ENCODE measurements around the gene SEMA5B.

Gene SEMA5B, protein sequence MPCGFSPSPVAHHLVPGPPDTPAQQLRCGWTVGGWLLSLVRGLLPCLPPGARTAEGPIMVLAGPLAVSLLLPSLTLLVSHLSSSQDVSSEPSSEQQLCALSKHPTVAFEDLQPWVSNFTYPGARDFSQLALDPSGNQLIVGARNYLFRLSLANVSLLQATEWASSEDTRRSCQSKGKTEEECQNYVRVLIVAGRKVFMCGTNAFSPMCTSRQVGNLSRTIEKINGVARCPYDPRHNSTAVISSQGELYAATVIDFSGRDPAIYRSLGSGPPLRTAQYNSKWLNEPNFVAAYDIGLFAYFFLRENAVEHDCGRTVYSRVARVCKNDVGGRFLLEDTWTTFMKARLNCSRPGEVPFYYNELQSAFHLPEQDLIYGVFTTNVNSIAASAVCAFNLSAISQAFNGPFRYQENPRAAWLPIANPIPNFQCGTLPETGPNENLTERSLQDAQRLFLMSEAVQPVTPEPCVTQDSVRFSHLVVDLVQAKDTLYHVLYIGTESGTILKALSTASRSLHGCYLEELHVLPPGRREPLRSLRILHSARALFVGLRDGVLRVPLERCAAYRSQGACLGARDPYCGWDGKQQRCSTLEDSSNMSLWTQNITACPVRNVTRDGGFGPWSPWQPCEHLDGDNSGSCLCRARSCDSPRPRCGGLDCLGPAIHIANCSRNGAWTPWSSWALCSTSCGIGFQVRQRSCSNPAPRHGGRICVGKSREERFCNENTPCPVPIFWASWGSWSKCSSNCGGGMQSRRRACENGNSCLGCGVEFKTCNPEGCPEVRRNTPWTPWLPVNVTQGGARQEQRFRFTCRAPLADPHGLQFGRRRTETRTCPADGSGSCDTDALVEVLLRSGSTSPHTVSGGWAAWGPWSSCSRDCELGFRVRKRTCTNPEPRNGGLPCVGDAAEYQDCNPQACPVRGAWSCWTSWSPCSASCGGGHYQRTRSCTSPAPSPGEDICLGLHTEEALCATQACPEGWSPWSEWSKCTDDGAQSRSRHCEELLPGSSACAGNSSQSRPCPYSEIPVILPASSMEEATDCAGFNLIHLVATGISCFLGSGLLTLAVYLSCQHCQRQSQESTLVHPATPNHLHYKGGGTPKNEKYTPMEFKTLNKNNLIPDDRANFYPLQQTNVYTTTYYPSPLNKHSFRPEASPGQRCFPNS

DNA sequence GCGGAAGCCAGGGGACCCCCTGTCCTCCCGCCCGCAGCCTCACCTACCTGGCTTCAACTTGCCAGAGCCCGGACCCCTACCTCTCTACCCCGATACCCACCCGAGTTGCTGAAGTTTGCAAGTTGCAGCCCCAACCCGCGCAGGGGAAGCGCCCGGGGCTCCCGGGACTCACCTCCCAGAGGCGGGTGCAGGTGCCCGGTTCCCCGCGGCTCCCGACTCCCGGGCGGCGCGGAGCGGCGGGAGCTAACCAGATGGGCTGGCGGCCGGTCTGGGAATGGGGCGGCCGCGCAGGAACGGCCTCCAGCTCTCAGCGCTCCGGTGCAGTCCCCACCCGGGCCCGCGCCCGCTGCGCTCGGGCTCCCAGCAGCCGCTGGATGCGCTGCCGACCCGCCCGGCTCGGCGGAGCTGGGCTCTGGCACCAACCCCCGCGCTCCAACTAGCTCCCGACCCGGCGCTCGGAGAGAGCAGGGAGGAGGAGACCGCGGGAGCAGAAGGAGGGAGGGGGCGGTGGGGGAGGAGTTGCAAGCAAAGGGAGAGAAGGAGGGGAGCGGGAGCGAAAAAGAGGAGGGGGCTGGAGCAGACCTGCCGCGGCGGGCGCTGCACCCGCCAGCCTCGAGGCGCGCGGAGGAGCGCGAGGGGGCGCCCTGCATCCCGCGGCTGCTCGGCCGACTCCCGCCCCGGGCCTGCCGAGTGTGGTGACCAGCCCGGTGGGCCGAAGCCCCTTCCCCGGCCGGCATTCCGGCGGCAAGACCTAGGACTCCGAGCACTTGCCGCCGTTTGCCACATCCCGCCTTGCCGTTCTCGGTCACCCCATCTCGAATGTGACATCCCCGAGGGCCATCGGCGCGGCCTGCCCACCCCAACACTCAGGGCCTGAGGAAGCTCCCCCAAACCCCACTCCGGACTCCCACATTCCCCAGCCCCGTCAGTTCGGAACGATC, at the start of gene SEMA5B:
Gene SEMA5B (minus strand): TSS at position 472 of the 941 bp plus-strand sequence. CDS start 66,500 bp downstream, outside the sequence.
- peak; percentile 37 for DNase-seq

DNA sequence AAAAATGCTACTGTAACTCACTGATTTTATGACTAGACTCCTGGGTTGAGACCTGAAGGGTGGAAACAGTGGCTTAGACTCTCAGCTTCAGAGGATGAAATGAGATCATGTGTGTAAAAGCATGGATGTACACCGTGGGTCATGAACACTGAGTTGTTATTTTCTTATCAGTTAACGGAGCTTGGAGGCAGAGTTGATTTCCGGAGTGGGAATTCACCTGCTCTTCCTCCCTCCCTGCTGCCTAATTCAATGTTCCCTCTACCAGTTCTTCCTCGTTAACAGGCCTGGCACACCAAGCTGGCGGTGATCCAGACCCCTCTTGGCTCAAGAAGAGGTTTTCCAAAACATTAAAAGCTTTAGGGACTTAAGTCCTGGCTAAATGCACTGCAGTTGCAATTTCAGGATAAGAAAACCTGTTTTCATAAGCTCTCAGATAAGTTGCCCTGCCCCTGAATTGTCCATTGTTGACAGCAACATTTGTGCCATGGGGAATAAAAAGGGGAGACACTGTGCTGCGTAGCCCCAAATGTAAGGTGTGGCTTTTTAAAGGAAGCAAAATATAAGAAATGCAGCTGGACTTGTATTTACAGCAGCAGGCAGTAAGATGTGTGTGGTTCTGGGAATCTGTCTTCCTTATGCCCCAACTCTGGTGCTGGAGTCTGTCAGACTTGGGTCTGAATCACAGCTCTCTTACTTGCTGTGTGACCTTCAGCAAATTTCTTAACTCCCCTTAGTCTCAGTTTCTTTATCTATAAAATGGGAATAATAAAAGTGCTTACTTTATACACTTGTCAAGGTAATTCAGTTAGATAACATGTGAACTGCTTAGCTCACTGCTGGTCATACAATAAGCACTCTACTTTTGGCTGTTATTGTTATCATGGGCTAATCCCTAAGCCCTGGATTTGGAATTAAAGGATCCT, 49.2 kb upstream of the SEMA5B start:
- no peak for DNase-seq

DNA sequence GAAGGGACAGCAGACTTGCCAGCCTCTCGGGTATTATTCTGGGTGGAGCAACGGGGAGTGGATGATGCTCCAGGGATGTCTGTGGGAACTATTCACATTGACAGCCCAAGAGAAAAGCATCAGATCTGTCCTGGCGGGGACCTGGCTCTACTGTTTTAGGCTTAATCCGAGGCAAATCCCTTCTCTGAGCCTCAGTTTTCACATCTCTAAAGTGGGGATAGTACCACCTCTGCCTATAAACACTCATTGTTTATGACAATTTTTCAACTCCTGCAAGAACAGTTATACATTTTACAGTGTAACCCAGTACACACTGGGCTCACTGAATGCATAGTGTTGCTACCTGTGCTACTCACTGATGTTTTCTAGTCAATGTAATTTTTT, 48.5 kb upstream of the SEMA5B start:
- no peak for DNase-seq

DNA sequence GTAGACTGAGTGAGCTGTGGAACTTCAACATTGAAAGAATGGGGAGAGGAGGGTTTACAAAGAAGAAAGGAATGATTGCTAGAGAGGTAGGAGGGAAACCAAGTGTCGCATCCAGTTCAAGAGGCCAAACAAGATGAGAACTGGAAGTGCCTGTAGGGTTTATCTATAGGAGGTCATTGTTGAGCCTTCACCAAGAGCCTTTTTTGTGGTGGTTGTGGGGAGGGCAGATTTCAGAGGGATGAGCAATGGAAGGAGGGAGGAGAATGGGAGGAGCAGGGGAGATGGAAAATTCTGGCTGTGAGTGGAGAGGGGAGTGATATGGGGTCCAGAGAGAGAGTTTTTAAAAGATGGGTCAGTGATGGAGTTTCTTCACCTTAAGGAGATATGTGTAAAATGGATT, 47.8 kb upstream of the SEMA5B start:
- DNase-seq, result no peak

DNA sequence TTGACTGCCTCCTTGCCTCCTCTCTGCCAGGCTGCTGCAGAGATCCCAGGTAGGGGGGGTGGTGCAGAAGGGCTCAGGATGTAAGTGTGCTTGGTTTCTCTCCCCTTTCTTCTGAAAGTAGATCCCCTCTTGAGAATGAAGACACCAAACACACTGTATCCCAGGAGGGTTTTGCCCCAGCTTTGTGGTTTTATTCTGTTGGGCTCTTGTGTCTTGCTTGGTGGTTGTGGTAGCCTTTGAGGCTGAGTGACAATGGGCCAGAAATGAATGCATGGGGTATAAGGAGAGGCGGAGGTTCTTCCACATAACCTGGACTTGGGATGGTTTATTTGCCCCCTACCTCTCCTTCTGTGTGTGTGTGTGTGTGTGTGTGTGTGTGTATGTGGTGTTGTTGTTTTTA, 45.0 kb upstream of the SEMA5B start:
- no peak for DNase-seq

DNA sequence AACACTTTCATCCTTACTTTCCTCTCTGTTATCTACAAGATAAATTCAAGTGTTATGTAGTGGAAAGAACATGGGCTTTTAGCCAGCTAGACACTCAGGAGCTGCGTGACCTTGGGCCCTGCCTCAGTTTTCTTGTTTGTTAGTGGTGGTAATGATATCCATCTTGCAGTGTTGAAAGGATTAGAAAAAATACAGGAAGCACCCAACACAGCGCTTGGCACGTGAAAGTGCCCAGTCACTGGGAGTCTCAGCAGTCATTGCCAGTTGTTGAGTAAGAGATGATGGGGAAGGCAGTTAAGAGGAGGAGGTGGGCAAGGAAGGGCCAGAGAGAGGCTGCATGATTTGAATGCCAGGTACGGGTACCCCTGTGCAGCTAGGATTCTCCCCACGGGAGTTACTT, 44.6 kb upstream of the SEMA5B start:
- no peak for DNase-seq

DNA sequence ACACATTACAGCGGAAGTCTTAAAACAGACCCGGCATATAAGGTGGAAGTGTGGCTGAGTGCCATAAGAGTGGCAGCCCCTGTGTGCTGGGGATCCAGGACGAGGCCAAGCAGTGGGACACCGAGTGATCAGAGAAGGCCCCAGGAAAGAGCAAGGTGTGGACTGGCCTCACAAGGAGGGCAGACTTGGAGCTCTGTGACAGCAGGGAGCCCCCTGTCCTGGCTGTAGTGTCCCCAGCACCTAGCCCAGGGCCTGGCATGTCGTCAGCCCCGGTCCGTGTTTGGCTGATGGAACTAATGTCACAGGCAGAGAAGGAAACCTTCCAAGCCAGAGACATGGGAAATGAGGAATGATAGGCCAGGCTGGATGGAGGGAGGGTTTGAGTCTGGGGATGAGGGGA, 44.0 kb upstream of the SEMA5B start:
- DNase-seq, result no peak

DNA sequence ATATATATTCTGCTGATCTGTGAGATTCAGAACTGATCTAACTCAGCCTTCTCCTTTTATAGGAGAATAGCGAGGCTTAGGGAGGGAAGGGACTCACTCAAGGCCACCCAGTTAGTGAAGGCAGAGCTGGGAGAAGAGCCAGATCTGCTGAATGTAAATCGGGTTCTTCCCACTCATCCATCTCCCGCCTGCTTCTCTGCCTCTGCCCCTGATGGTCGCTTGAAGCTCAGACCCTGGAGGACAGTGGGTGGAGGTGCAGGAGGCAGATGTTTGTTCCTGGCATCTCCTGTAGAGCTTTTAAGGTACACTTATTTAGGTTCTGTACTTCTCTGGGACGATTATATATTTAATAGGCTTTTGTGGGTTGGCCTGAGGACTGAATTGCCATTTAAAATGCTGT, 43.6 kb upstream of the SEMA5B start:
- peak; percentile 5 for DNase-seq

DNA sequence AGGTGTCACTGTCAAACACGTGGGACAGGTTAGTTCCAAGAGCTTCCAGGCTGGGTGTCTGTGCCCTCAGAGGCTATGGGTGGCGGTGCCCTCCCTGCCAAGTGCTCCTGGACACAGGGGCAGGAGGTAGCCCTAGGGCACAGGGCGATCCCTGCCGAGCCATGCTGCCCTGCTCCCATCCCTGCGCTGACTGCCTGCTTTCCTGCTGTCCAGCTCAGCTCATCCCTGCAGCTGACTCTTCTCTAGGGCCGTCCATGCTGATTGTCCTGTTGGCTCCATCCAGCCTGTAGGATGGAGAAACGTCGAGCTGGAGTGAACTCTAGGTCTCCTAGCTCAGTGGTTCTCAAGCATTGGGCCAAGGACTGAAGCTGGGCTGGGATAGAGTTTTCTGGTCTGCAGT, 42.9 kb upstream of the SEMA5B start:
- DNase-seq, result no peak

DNA sequence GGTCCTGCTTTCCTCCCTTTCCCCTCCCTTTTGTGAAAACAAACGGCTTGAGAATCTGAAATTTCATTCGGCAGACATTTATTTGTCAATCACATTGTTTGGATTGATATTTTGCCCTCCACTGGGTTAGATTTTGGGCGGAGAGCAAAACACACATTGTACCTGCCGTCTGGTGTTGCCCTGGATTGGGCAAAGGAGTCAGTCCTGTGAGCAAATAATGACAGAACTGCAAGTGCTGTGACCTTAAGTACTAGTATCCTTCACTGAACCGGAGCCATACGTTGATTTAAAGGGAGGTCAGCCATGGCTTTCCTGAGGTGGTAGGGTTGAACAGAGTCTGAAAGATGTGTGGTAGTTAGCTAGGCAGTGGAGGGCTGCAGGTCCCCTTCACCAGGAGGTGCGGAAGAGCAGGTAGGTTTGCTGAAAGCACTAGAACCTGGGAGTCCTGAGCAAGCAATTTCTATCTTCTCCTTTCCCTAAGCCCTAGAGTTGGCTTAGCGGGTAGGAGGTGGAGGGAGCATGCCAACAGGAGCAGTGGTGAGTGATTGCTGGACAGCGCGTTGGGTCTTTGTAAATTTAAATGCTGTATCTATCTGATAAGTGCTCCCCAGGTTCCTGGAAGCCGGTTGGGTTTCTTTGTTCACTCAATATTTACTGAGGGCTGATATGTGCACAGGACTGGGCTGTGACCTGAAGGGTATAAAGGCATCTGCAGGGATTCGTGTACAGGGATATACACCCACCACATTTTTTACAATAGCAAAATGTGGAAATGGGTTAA, 41.2 kb upstream of the SEMA5B start:
- no peak for DNase-seq

DNA sequence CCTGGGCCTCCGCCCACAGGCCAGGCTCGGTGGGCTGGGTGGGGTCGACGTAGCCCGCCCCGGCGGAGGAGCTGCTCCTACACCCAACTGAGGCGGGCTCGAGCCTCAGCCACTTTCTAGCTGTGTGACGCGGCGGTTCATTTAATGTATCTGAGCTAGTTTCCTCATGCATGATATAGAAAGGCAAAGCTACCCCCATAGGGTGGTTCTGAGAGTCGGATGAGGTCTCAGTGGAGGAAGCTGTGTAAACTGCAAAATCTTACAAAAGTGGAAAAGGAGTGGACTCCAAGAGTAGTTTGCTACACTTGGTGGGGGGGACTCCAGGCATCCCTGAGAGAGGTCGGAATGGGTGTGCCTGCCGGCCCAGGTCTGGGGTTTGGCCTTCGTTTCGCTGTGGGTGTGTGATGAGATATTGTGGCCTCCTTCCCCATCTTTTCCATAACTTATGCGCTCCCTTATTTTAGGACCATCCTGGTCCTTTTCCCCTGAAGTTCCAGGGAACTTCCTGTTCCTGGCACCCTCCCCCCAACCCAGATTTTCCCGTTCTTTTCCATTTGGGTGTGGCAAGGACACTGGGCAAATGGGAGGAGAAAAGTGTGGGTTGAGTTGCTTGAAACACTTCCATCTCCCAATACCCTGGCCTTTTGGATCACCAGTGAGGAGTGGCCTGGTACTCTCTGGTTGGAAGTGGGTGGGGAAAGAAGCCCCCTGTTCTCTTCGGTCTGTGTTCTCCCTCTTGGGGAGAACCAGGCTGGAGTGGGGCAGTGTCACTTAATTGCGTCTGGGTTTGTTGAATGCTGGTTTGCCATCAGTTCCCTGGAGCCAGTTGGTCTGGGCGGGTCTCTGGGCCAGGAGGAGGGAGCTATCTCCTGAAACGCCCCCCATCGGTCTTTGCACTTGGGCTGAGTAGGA, 40.4 kb upstream of the SEMA5B start:
- DNase-seq, result no peak

DNA sequence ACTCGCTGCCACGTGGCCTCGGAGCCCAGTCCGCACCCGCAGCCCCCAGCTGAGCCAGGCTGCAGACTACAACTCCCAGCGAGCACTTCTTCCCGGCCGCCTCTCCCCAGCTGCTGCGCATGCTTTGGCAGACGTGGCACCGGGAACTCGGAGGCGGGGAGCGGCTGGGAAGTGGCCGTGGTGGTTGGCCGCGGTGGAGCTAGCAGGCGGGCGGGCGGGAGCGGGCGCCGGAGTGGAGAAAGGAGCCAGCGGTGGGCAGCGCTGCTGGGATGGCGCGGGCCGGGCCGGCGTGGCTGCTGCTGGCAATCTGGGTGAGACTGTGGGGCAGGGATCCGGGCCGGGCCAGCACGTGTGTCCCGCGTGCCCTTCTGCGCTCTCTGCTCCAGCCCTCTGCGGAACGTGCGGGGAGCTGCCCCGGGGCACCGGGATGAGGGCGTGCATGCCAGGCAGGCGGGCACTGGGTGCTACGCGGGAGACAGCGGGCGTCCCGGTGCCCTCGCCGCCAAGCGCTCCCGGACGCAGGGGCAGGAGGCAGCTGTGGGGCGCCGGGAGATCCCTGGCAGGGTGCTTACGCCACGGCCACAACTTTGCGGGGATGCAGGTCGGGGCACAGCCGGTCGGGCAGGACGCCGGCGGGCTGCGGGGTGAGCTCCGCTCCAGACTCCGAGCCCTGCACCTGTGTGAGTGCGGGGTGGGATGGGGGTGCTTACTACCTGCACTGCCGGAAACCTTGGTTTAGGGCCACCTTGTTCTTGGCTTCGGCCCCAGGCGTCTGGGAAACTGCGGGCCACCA, 39.5 kb upstream of the SEMA5B start, which contains the start of gene PDIA5:
Gene PDIA5 (plus strand): TSS at position 130 of the 793 bp plus-strand sequence. CDS start 140 bp downstream, at position 270.
- DNase-seq, result peak; percentile 92

DNA sequence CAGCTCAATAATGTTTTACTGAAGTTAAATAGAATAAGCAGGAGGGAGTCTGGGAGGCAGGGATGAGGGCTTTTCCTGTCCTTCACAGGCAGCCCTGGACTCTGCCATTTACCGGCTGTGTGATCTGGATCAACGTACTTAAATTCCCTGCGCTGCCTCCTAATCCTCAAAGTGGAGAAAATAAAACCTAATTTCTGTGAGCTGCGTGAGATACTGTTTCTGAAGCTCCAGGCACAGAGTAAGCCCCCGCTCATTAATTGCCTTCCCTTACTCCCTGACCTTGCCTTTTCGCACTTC, 39.0 kb upstream of the SEMA5B start:
- DNase-seq, result no peak

DNA sequence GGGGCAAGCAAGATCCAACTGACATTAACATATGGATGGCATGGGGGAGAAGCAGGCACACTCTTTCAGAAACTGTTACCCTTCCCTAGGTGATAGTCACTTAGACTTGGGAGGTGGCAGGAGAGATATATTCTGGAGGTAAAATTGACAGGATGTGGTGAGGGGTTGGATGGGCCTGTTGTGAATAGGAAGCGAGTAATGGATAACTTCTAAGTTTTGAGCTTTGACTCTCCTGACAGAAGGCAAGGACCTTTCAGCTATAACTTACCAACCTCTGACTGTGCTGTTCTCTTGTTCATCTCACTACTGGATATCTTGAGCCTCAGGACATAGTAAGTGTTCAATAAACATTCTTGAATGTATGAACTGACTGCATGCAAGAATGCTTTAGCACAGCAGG, 37.4 kb upstream of the SEMA5B start:
- no peak for DNase-seq

DNA sequence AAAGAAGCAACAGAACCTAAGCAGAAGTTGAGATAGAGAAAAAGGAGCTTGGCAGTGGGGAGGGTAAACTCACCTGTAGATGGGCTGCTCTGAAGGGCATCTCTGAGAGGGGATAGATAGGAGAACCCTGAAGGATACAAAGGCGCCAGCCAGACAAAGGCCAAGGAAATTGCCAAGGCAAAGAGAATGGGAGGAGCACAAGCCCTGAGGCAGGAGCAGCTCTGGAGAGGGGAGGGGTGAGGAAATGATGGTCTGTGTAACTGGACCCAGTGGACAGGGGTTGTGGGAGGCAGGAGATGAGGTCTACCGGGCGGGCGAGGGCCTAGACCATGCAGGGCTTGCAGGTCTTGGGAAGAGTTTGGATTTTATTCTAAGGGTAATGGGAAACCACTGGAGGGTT, 36.9 kb upstream of the SEMA5B start:
- no peak for DNase-seq

DNA sequence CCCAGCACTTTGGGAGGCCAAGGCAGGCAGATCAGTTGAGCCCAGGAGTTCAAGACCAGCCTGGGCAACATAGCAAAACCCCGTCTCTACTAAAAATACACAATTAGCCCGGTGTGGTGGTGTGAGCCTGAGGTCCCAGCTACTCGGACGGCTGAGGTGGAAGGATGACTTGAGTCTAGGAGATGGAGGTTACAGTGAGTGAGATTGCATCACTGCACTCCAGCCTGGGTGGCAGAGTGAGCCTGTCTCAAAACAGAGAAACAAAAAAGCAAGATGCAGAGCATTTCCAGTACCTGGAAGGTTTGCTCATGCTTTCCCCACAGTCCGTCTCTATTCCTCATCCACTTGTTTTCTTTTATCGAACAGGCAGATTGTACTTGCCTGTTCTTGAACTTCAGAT, 35.5 kb upstream of the SEMA5B start:
- no peak for DNase-seq

DNA sequence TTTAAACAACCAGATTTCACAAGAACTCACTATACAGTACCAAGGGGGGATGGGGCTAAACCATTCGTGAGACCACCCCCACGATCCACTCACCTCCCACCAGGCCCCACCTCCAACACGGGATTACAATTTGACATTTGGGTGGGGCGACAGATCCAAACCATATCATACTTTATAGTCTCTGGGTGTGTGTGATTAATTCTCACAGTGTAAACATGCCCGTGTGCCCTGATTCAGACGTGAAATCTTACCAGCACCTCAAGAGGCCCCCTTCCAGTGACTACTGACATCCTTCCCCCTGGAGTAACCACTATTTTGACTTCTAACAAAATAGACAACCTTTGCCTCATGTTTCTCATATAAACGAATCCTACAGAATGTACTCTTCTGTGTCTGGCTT, 34.3 kb upstream of the SEMA5B start:
- no peak for DNase-seq

DNA sequence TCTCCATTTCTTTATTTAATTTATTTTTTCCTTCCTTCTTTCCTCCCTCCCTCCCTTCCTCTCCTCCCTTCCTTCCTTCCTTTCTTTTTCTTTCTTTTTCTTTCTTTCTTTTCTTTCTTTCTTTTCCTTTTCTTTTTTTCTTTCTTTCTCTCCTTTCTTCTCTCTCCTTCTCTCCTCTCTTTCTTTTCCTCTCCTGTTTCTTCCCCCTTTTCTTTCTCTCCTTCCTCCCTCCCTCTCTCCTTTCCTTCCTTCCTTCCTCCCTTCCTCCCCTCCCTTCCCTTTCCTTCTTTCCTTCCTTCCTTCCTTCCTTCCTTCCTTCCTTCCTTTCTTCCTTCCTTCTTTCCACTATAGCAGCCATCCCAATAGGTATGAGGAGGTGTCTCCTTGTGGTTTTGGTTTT, 32.5 kb upstream of the SEMA5B start:
- no peak for DNase-seq

DNA sequence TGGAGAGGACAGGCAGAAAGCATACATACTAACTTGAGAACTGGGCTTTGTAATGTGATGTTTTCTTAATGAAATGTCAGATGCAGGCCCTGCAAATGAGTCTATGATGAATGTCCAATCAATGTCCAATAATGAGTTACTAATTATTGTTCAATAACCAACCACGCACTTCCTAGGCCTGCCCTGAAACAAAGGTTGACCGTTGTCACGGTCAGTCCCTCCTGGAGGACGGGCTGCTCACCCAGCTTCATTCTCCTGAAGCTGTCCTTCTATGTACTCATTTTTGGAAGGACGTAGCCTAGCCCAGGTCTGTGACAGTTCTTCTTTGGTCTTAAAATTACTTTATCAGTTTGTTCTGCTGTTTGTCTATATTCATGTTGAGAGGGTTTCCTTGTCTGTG, 30.9 kb upstream of the SEMA5B start:
- no peak for DNase-seq
